Retinal pigment epithelial cell (primary cell): ENCODE results near the gene LYZL4.

Experiments
- DNase-seq: peaks from one replicate; pipeline ENCODE4 v3.0.0-alpha.2; 2010; ENCODE audit warnings: low read depth
- H3K4me3 ChIP-seq: 2 replicates; pipeline ENCODE4 v1.5.1; 2011; ENCODE audit warnings: mild to moderate bottlenecking, low read length, control low read depth, moderate library complexity
- TF ChIP-seq, protein P1 (sequence below): conservative IDR thresholded peaks from 2 replicates; pipeline ENCODE4 v1.5.1; 2011; ENCODE audit warnings: low read depth, low read length, control low read depth, inconsistent platforms

LYZL4 gene

DNA sequence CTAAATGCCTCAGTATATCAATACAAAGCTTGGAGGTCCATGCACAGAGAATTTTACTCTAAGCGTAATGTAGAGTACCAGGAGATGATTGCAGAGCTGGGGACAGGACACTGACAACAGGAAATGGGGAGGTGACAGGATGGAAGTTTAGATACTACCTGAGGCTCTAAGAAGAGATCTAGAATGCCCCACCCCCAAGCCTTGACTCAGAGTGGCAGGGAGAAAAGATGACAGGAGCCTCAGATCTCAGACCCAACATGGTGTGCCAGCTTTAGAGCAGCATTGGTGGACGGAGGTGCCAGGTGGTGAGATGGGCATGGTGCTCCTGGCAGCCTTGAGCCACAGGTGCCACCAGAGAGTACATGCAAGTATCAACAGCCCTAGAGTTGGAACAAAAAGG lies 62.5 kb downstream of the LYZL4 start:
- no peak overlapping the region for H3K4me3 ChIP-seq
- no peak for DNase-seq
- TF ChIP-seq, protein P1, sequence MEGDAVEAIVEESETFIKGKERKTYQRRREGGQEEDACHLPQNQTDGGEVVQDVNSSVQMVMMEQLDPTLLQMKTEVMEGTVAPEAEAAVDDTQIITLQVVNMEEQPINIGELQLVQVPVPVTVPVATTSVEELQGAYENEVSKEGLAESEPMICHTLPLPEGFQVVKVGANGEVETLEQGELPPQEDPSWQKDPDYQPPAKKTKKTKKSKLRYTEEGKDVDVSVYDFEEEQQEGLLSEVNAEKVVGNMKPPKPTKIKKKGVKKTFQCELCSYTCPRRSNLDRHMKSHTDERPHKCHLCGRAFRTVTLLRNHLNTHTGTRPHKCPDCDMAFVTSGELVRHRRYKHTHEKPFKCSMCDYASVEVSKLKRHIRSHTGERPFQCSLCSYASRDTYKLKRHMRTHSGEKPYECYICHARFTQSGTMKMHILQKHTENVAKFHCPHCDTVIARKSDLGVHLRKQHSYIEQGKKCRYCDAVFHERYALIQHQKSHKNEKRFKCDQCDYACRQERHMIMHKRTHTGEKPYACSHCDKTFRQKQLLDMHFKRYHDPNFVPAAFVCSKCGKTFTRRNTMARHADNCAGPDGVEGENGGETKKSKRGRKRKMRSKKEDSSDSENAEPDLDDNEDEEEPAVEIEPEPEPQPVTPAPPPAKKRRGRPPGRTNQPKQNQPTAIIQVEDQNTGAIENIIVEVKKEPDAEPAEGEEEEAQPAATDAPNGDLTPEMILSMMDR: no peak
